Trophoblast cell (in vitro differentiated cells and primary cell): ENCODE data around the gene BICD2.

Experiments
- DNase-seq, 2 donors: peaks; one replicate each; pipeline ENCODE4 v3.0.0-alpha.2; 2016
- H2AFZ ChIP-seq: 2 replicates; pipeline ENCODE4 v1.6.1; 2013; ENCODE audit warnings: low read length, moderate library complexity, mild to moderate bottlenecking; ENCODE audit not compliant: insufficient read depth, poor library complexity
- H2AK5ac ChIP-seq: 2 replicates; pipeline ENCODE4 v1.6.1; 2013; ENCODE audit warnings: mild to moderate bottlenecking, low read length
- H2BK120ac ChIP-seq: 2 replicates; pipeline ENCODE4 v1.6.1; 2013; ENCODE audit warnings: low read length, mild to moderate bottlenecking, moderate library complexity; ENCODE audit not compliant: insufficient read depth, poor library complexity
- H2BK12ac ChIP-seq: 2 replicates; pipeline ENCODE4 v1.6.1; 2013; ENCODE audit warnings: mild to moderate bottlenecking, low read length, moderate library complexity
- H2BK5ac ChIP-seq: 2 replicates; pipeline ENCODE4 v1.6.1; 2013; ENCODE audit warnings: low read length, low read depth, moderate library complexity, mild to moderate bottlenecking; ENCODE audit not compliant: poor library complexity
- H3K14ac ChIP-seq: 2 replicates; pipeline ENCODE4 v1.6.1; 2013; ENCODE audit warnings: mild to moderate bottlenecking, low read length
- H3K18ac ChIP-seq: 2 replicates; pipeline ENCODE4 v1.6.1; 2013; ENCODE audit warnings: mild to moderate bottlenecking, low read length
- H3K23ac ChIP-seq: 2 replicates; pipeline ENCODE4 v1.6.1; 2013; ENCODE audit warnings: low read length
- H3K27ac ChIP-seq: 2 replicates; pipeline ENCODE4 v1.5.1; 2013; ENCODE audit warnings: low read depth, mild to moderate bottlenecking, inconsistent platforms, low read length, moderate library complexity
- H3K27me3 ChIP-seq: 2 replicates; pipeline ENCODE4 v1.6.1; 2013; ENCODE audit warnings: inconsistent platforms, mild to moderate bottlenecking, low read length, moderate library complexity; ENCODE audit not compliant: insufficient read depth
- H3K36me3 ChIP-seq, 2 experiments: 1 replicate in 1 of 2; 2 replicates in 1 of 2; pipeline ENCODE4 v1.6.1; 2013; ENCODE audit warnings: low read length in 2 of 2, mild to moderate bottlenecking in 2 of 2, moderate library complexity in 1 of 2; ENCODE audit not compliant: insufficient read depth in 2 of 2, control insufficient read depth in 1 of 2
- H3K4ac ChIP-seq: 2 replicates; pipeline ENCODE4 v1.6.1; 2013; ENCODE audit warnings: low read depth, mild to moderate bottlenecking, low read length, moderate library complexity
- H3K4me1 ChIP-seq, 2 experiments: 1 replicate in 1 of 2; 2 replicates in 1 of 2; pipeline ENCODE4 v1.6.1; 2013; ENCODE audit warnings: low read length in 2 of 2, mild to moderate bottlenecking in 2 of 2, moderate library complexity in 1 of 2; ENCODE audit not compliant: insufficient read depth in 2 of 2, control insufficient read depth in 1 of 2
- H3K4me2 ChIP-seq: 2 replicates; pipeline ENCODE4 v1.6.1; 2013; ENCODE audit warnings: inconsistent platforms, mild to moderate bottlenecking, low read length, moderate library complexity
- H3K4me3 ChIP-seq: 2 replicates; pipeline ENCODE4 v1.5.1; 2013; ENCODE audit warnings: mild to moderate bottlenecking, low read depth, low read length, inconsistent platforms
- H3K79me1 ChIP-seq: one replicate; pipeline ENCODE4 v1.6.1; 2013; ENCODE audit warnings: low read length
- H3K79me2 ChIP-seq: 2 replicates; pipeline ENCODE4 v1.6.1; 2013; ENCODE audit warnings: low read length, mild to moderate bottlenecking; ENCODE audit not compliant: control insufficient read depth, insufficient read depth, poor library complexity
- H3K9ac ChIP-seq: 2 replicates; pipeline ENCODE4 v1.6.1; 2013; ENCODE audit warnings: mild to moderate bottlenecking, low read length
- H3K9me3 ChIP-seq: 2 replicates; pipeline ENCODE4 v1.6.1; 2013; ENCODE audit warnings: low read depth, mild to moderate bottlenecking, control low read depth, inconsistent platforms, low read length; ENCODE audit not compliant: insufficient read depth
- H4K12ac ChIP-seq: 2 replicates; pipeline ENCODE4 v1.6.1; 2013; ENCODE audit warnings: low read depth, mild to moderate bottlenecking, low read length, moderate library complexity
- H4K8ac ChIP-seq: 2 replicates; pipeline ENCODE4 v1.6.1; 2013; ENCODE audit warnings: low read depth, mild to moderate bottlenecking, low read length, moderate library complexity
- H4K91ac ChIP-seq: one replicate; pipeline ENCODE4 v1.6.1; 2013; ENCODE audit warnings: low read depth, mild to moderate bottlenecking, low read length, moderate library complexity
- WGBS: extraction: QIAGEN DNeasy Blood & Tissue Kit; methylation state at CpG from one replicate; pipeline ENCODE4 v1.1.7; 2013; ENCODE audit warnings: missing lambda C conversion rate; ENCODE audit not compliant: insufficient read length, insufficient coverage; ENCODE audit errors: extremely low coverage; 5-methylcytosine and 5-hydroxymethylcytosine counted together

The BICD2 gene

DNA sequence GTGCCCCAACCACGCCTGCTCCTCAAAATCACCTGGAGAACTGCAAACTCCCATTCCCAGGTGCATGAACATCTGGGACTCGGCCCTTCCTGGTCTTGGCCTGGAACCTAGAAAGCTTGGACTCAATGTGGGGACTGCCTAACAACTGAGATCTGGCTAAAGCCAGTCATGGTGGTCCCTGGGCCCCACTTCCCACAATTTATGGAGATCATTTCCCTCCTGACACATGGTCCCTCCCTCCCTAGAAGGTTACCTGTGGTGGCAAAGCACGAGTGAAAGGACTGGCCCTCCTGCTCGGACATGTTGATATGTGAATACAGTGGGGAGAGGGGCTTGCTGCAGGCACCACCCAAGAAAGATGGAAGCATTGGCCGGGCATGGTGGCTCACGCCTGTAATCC is 18.8 kb downstream of the BICD2 start:
- no peak overlapping the region for H3K4me3 ChIP-seq
- H3K36me3 ChIP-seq, result peaks cover 0 to 3% of the 10 kb centered on the region in 2 experiments

GRCh38 chr9:92745331-92745730 is 19.3 kb downstream of the BICD2 start:
- H3K36me3 ChIP-seq, result peaks cover 0 to 3% of the 10 kb centered on the region in 2 experiments
- no peaks in the 10 kb centered on the region for H3K27me3 ChIP-seq
- no peak overlapping the region for H3K23ac ChIP-seq
- no peak overlapping the region for H3K9ac ChIP-seq
- H4K91ac ChIP-seq, result no peak overlapping the region
- H2BK120ac ChIP-seq, result no peak overlapping the region
- no peak overlapping the region for H2BK5ac ChIP-seq
- no peak for DNase-seq
- H3K14ac ChIP-seq, result no peak overlapping the region
- peaks cover 9% of the 10 kb centered on the region for H3K79me1 ChIP-seq
- peaks cover 24% of the 10 kb centered on the region for H3K79me2 ChIP-seq
- H2AK5ac ChIP-seq, result no peak overlapping the region
- H3K9me3 ChIP-seq, result peaks cover 2% of the 10 kb centered on the region
- H3K4me3 ChIP-seq, result no peak overlapping the region
- no peak overlapping the region for H4K12ac ChIP-seq
- H3K4me1 ChIP-seq, result peaks cover 36 to 45% of the 10 kb centered on the region in 2 experiments
- H3K27ac ChIP-seq, result no peak overlapping the region
- no peak overlapping the region for H3K18ac ChIP-seq
- no peak overlapping the region for H3K4me2 ChIP-seq
- no peak overlapping the region for H2BK12ac ChIP-seq
- peak overlapping the region; percentile 52 for H3K4ac ChIP-seq
- no CpG with 5 or more reads among the region's 4 CpGs for WGBS
- no peak overlapping the region for H4K8ac ChIP-seq
- H2AFZ ChIP-seq, result no peak overlapping the region

More for the DNA sequence above, 18.8 kb downstream of the BICD2 start:
- H3K27ac ChIP-seq, result no peak overlapping the region
- DNase-seq, result no peak
- peak overlapping the region; percentile 80 for H2AK5ac ChIP-seq
- H3K4me2 ChIP-seq, result no peak overlapping the region
- H3K79me2 ChIP-seq, result peaks cover 22% of the 10 kb centered on the region
- H3K18ac ChIP-seq, result peak overlapping the region; percentile 41
- no peaks in the 10 kb centered on the region for H3K27me3 ChIP-seq
- peak overlapping the region; percentile 88 for H2BK12ac ChIP-seq
- H3K23ac ChIP-seq, result no peak overlapping the region
- H4K12ac ChIP-seq, result no peak overlapping the region
- no peak overlapping the region for H2AFZ ChIP-seq
- peak overlapping the region; percentile 42 for H3K4ac ChIP-seq
- H3K9me3 ChIP-seq, result peaks cover 2% of the 10 kb centered on the region
- peak overlapping the region; percentile 11 for H2BK5ac ChIP-seq
- no CpG with 5 or more reads among the region's 6 CpGs for WGBS
- H4K91ac ChIP-seq, result peak overlapping the region; percentile 63
- H3K9ac ChIP-seq, result no peak overlapping the region
- H2BK120ac ChIP-seq, result peak overlapping the region; percentile 19
- peaks cover 33 to 42% of the 10 kb centered on the region in 2 experiments for H3K4me1 ChIP-seq
- H3K79me1 ChIP-seq, result peaks cover 7% of the 10 kb centered on the region
- peak overlapping the region; percentile 32 for H3K14ac ChIP-seq
- H4K8ac ChIP-seq, result no peak overlapping the region

DNA sequence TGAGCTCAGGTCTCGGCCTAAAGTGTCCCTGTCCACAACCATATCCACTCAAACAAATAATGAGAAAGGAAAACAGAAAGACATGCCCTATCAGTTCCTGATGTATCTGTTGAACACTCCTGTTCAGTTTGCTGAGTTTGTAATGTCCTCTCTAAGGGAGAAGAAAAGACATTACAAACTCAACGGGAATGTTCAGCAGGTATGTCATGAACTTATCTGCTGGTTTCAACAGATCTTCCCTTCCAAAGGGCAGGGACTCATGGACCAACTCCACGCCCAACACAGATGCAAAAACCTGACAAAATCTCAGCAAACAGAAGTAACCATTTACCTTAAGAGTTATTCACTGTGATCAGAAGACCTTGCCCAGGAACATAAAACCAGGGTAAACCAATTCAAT is 23.7 kb downstream of the BICD2 start:
- Histone ChIP-seq H3K4me3 (no peak overlapping the region), H3K14ac (peak overlapping the region; percentile 11), H3K18ac (peak overlapping the region; percentile 57), H3K4me2 (no peak overlapping the region), H2BK5ac (no peak overlapping the region), H3K79me2 (peaks cover 29% of the 10 kb centered on the region), H3K4me1 (peaks cover 30 to 45% of the 10 kb centered on the region in 2 experiments), H3K4ac (peak overlapping the region; percentile 71), H2BK120ac (peak overlapping the region; percentile 47), H2AK5ac (peak overlapping the region; percentile 18), H2BK12ac (no peak overlapping the region), H3K79me1 (peaks cover 17% of the 10 kb centered on the region), H3K27me3 (no peaks in the 10 kb centered on the region), H4K8ac (no peak overlapping the region), H3K36me3 (peaks cover 0 to 2% of the 10 kb centered on the region in 2 experiments), H3K9ac (no peak overlapping the region), H2AFZ (peak overlapping the region; percentile 30), H3K27ac (no peak overlapping the region), H4K12ac (no peak overlapping the region), H3K23ac (no peak overlapping the region), H4K91ac (peak overlapping the region; percentile 25), H3K9me3 (peaks cover 3% of the 10 kb centered on the region)
- no CpG with 5 or more reads among the region's 3 CpGs for WGBS
- peak in 1 of 2 donors; percentile 72 for DNase-seq

GRCh38 chr9:92740446-92740961 is 24.1 kb downstream of the BICD2 start:
- DNase-seq, result no peak
- Histone ChIP-seq H3K4me1 (peaks cover 29 to 46% of the 10 kb centered on the region in 2 experiments), H3K18ac (peak overlapping the region; percentile 57), H3K27me3 (no peaks in the 10 kb centered on the region), H3K4me2 (no peak overlapping the region), H3K79me1 (peaks cover 17% of the 10 kb centered on the region), H3K4me3 (no peak overlapping the region), H4K91ac (peak overlapping the region; percentile 25), H3K36me3 (no peaks in the 10 kb centered on the region), H4K8ac (no peak overlapping the region), H3K4ac (peak overlapping the region; percentile 71), H2BK120ac (peak overlapping the region; percentile 47), H3K27ac (no peak overlapping the region), H4K12ac (no peak overlapping the region), H2AK5ac (peak overlapping the region; percentile 18), H3K9me3 (peaks cover 3% of the 10 kb centered on the region), H3K23ac (no peak overlapping the region), H2BK5ac (no peak overlapping the region), H2BK12ac (no peak overlapping the region), H3K79me2 (peaks cover 24% of the 10 kb centered on the region), H3K9ac (no peak overlapping the region), H2AFZ (peak overlapping the region; percentile 30), H3K14ac (peak overlapping the region; percentile 11)
- no CpG with 5 or more reads among the region's 7 CpGs for WGBS
